ENCODE measurements around the gene C9orf72.

Gene C9orf72

DNA sequence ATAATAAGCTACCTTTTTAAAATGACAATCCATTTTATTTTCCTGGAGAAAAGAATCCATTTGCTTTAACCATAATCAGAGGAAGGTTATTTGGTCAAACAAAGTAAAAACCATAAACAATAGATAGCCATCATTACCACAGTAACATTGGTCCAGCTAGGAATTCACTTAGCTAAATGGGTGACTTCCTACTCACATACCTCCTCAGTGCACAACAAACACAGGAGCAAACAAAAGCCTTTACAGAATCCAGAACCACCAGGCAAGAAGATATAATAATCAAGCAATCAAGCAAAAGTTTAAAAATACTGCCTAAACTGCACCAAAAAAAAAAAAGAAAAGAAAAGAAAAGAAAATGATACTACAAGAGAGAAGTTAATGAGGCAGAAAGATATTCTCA lies 50.1 kb downstream of the C9orf72 start:
- TF ChIP-seq, protein P1, sequence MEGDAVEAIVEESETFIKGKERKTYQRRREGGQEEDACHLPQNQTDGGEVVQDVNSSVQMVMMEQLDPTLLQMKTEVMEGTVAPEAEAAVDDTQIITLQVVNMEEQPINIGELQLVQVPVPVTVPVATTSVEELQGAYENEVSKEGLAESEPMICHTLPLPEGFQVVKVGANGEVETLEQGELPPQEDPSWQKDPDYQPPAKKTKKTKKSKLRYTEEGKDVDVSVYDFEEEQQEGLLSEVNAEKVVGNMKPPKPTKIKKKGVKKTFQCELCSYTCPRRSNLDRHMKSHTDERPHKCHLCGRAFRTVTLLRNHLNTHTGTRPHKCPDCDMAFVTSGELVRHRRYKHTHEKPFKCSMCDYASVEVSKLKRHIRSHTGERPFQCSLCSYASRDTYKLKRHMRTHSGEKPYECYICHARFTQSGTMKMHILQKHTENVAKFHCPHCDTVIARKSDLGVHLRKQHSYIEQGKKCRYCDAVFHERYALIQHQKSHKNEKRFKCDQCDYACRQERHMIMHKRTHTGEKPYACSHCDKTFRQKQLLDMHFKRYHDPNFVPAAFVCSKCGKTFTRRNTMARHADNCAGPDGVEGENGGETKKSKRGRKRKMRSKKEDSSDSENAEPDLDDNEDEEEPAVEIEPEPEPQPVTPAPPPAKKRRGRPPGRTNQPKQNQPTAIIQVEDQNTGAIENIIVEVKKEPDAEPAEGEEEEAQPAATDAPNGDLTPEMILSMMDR (IDR thresholded peaks at IDR 0.05; ENCODE audit: control insufficient read depth, extremely low read depth, insufficient read depth): no peak
- no peak for DNase-seq (ENCODE audit: low read depth)
- no peak overlapping the region for H3K4me3 ChIP-seq (ENCODE audit: low read depth, low read length)

DNA sequence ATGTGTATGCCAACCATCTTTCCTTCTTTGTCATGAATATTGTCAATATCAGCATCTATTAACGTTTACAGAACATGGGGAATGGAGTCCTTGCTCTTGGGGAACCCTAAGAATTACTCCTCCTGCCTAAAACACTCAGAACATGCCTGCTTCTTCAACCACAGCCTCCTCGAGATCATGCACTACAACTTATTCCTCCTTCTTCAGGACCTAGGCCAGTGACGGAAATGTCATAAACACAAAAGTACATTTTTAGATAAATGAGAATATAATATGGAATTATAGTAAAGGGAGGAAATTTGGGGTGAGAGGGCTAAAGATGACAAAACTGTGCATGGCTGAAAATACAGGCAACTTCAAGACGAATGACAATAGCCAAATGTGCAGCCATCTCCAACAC lies 52.3 kb downstream of the C9orf72 start:
- no peak for DNase-seq (ENCODE audit: low read depth)
- TF ChIP-seq, protein P1 (IDR thresholded peaks at IDR 0.05; ENCODE audit: control insufficient read depth, extremely low read depth, insufficient read depth): no peak
- no peak overlapping the region for H3K4me3 ChIP-seq (ENCODE audit: low read depth, low read length)

DNA sequence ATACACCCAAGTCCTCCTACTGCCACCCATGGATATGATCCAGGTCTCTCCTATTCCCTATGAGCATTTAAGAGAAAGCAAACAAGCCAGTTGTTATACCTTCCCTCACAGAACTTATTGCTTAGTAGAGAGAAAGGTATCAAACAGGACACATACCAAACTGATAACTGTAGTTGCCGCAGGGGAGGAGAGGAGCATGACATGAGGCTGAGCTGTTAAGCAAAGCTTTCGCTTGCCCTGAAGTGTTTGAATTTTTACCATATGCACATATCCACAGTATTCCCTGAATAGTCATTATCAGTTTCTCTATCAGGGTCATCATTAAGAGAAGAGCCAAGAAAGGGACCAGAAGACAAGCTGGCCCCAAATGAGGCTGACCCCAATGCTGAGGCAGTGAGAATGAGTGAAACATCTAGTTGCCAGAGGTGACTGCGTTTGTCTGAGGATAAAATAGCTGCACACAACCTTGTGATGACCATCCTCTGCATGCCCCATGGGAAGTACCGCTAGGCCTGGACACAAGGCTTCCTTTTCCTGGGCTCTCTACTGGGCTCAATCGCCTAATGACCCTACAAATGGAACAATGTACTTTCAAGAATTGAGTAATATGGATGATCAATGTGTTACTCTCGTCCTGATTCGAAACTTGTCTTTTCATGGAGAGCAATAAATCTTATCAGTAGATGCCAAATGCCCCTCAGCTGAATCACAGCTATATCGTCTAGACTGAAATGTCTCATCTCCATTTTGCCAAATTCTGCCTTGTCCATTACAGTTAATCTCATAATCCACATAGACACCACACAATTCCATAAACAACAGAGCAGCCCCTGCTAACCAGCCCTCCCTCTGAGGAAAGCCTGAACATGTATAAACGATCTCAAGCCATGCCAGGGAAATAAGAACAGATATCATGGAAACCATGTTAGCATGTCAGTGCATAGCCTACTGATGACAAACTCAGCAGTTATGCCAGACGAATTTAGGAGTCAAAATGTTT lies 53.5 kb downstream of the C9orf72 start:
- TF ChIP-seq, protein P1 (IDR thresholded peaks at IDR 0.05; ENCODE audit: control insufficient read depth, extremely low read depth, insufficient read depth): no peak
- no peak for DNase-seq (ENCODE audit: low read depth)
- H3K4me3 ChIP-seq (ENCODE audit: low read depth, low read length): no peak overlapping the region

DNA sequence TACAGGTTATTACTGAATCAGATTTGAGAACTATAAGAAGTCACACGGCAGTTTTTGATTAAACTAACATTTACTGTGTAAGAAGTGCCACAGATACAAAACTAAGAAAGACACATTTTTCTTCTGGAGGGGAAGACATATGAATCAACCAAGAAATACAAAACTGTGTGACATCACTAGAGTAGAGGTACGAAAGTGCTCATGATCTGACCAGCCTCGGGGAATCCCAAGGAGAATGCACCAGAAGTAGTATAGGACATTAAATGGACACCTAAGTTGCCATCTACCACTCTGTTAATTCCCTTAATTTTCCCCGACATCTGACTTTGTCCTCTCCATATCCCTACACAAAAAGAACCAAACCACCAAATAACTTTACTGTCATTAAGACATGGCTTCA lies 54.5 kb downstream of the C9orf72 start:
- TF ChIP-seq, protein P1 (IDR thresholded peaks at IDR 0.05; ENCODE audit: control insufficient read depth, extremely low read depth, insufficient read depth): no peak
- no peak overlapping the region for H3K4me3 ChIP-seq (ENCODE audit: low read depth, low read length)
- DNase-seq (ENCODE audit: low read depth): no peak

DNA sequence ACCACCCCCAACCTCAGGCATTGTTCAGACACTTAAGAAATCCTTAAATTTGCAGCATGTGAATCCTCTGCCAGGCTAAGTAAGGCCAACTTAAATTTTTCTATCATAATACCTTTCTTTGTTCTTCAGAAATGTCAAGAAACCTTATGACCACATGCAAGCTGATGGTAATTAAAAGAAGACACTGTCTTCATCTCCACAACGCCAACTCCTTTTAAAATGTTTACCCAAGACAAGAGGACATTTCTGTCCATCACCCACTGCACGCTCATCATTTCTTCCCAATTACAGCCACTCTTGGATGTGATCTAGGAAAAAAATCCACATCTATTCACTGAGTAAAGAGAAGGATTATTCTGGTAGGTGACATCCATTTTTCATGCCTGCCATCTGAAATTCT lies 55.3 kb downstream of the C9orf72 start:
- TF ChIP-seq, protein P1 (IDR thresholded peaks at IDR 0.05; ENCODE audit: control insufficient read depth, extremely low read depth, insufficient read depth): no peak
- DNase-seq (ENCODE audit: low read depth): no peak
- H3K4me3 ChIP-seq (ENCODE audit: low read depth, low read length): no peak overlapping the region

DNA sequence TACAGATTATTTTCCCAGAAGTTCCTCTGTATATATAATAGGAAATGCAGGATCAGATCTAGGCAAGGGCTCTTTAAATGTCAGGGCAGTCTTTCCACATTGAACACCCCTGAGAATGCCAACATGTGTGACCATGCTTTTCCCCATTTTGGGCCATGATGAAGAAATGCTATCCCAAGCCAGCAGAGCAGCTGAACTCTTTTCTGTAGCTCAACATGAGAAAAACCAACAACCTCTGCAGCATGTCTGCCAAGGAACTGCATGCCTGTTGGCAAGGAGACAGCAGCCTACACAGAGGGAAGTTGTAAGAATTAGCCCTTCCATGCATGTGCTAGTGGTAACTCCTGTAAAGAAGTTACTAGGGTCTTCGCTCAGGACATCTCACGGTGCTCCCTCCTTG lies 58.7 kb downstream of the C9orf72 start:
- TF ChIP-seq, protein P1 (IDR thresholded peaks at IDR 0.05; ENCODE audit: control insufficient read depth, extremely low read depth, insufficient read depth): no peak
- no peak overlapping the region for H3K4me3 ChIP-seq (ENCODE audit: low read depth, low read length)
- no peak for DNase-seq (ENCODE audit: low read depth)

Measured in LNCaP clone FGC (cell line).